H1 (cell line): ENCODE results near the gene ZNF91. TPM values are rescaled to one million over a fixed set of nuclear protein-coding genes. Genes with fewer than 3 reads are reported as not detected.

Experiments
- CTCF ChIA-PET: fragments of 300-600 bp; sonication (Branson Sonifier 250); formaldehyde crosslinking; loops from one replicate; lab custom pipeline; 2021; ENCODE audit not compliant: partially characterized antibody; lab: Charles Lee
- POLR2A ChIA-PET: fragments of 300-600 bp; sonication (Branson Sonifier 250); formaldehyde crosslinking; loops from one replicate; lab custom pipeline; 2021; ENCODE audit warnings: inconsistent platforms; ENCODE audit not compliant: partially characterized antibody; lab: Charles Lee
- DNase-seq, 2 experiments: peaks; one replicate each; pipeline versions ENCODE4 v3.0.0 to v3.0.0-alpha.2; 2010 to 2022; ENCODE audit warnings: low spot score in 2 of 2, low read depth in 1 of 2, mixed read lengths in 1 of 2
- FAIRE-seq: peaks from 2 replicates; lab custom pipeline; 2011; peaks lifted over from hg19 to GRCh38; lab: Jason Lieb, UNC
- H2AFZ ChIP-seq: 2 replicates; pipeline ENCODE4 v1.8.1; 2012; ENCODE audit warnings: low read length, inconsistent platforms
- H2AK5ac ChIP-seq: 2 replicates; pipeline ENCODE4 v1.6.1; 2013; ENCODE audit warnings: low read depth, low read length
- H2BK120ac ChIP-seq: replicated peaks from 2 replicates; pipeline ENCODE3; 2013; ENCODE audit warnings: low read depth, low read length, inconsistent platforms
- H2BK12ac ChIP-seq: 2 replicates; pipeline ENCODE4 v1.6.1; 2013; ENCODE audit warnings: low read depth, low read length
- H2BK15ac ChIP-seq: 2 replicates; pipeline ENCODE4 v1.6.1; 2013; ENCODE audit warnings: low read length
- H2BK20ac ChIP-seq: 2 replicates; pipeline ENCODE4 v1.6.1; 2013; ENCODE audit warnings: low read length
- H2BK5ac ChIP-seq: 2 replicates; pipeline ENCODE4 v1.6.1; 2013; ENCODE audit warnings: low read depth, low read length
- H3K14ac ChIP-seq: 2 replicates; pipeline ENCODE4 v1.6.1; 2013; ENCODE audit warnings: inconsistent platforms; ENCODE audit not compliant: insufficient read length
- H3K18ac ChIP-seq: 2 replicates; pipeline ENCODE4 v1.6.1; 2013; ENCODE audit warnings: low read length; ENCODE audit errors: extremely low read depth
- H3K23ac ChIP-seq: 2 replicates; pipeline ENCODE4 v1.6.1; 2013; ENCODE audit warnings: inconsistent platforms; ENCODE audit not compliant: insufficient read length
- H3K23me2 ChIP-seq: 2 replicates; pipeline ENCODE4 v1.6.1; 2013; ENCODE audit warnings: low read depth, low read length
- H3K27ac ChIP-seq: 2 replicates; pipeline ENCODE4 v1.6.1; 2011; ENCODE audit warnings: low read depth, low read length, inconsistent platforms
- H3K27me3 ChIP-seq, 4 experiments: replicated peaks in 1 of 4; 1 replicate in 1 of 4; 2 replicates in 3 of 4; pipeline versions ENCODE4 v1.6.1 to v1.8.1; 2011 to 2013; ENCODE audit warnings: low read length in 3 of 4, mild to moderate bottlenecking in 3 of 4, inconsistent platforms in 2 of 4, mixed read lengths in 2 of 4, moderate library complexity in 1 of 4; ENCODE audit not compliant: control insufficient read depth in 3 of 4, insufficient read depth in 3 of 4; ENCODE audit errors: extremely low read depth in 1 of 4
- H3K36me3 ChIP-seq, 4 experiments: 2 replicates each; pipeline versions ENCODE4 v1.6.1 to v1.8.1; 2011 to 2013; ENCODE audit warnings: mild to moderate bottlenecking in 4 of 4, low read length in 3 of 4, moderate library complexity in 2 of 4, control low read depth in 1 of 4, inconsistent platforms in 1 of 4; ENCODE audit not compliant: insufficient read depth in 4 of 4, control insufficient read depth in 2 of 4
- H3K4ac ChIP-seq: replicated peaks from 2 replicates; pipeline ENCODE3; 2013; ENCODE audit warnings: low read length, low read depth, mixed read lengths, inconsistent platforms; ENCODE audit not compliant: insufficient read length
- H3K4me1 ChIP-seq, 4 experiments: replicated peaks in 1 of 4; 1 replicate in 1 of 4; 2 replicates in 3 of 4; pipeline versions ENCODE4 v1.6.1 to v1.8.1; 2011 to 2013; ENCODE audit warnings: low read length in 3 of 4, inconsistent platforms in 2 of 4, mixed read lengths in 1 of 4; ENCODE audit not compliant: insufficient read depth in 4 of 4, control insufficient read depth in 3 of 4
- H3K4me2 ChIP-seq, 2 experiments: 2 replicates each; pipeline versions ENCODE4 v1.6.1 to v1.8.1; 2011 to 2013; ENCODE audit warnings: low read depth in 2 of 2, low read length in 2 of 2, control low read depth in 1 of 2, inconsistent platforms in 1 of 2, mild to moderate bottlenecking in 1 of 2; ENCODE audit not compliant: insufficient read depth in 1 of 2
- H3K4me3 ChIP-seq, 4 experiments: fragments of 200-600, 300-600 bp in 1 of 4; sonication (generic), shearing (Covaris generic), sonication (Bioruptor Twin) in 1 of 4; 2 replicates each; pipeline versions ENCODE4 v1.5.1 to v1.8.1; 2011 to 2016; ENCODE audit warnings: low read length in 4 of 4, low read depth in 3 of 4, control low read depth in 2 of 4, inconsistent platforms in 2 of 4, mild to moderate bottlenecking in 2 of 4, mixed read lengths in 1 of 4, moderate library complexity in 1 of 4; ENCODE audit not compliant: insufficient read depth in 2 of 4; ENCODE audit errors: extremely low read depth in 1 of 4
- H3K56ac ChIP-seq: replicated peaks from 2 replicates; pipeline ENCODE3; 2013; ENCODE audit warnings: low read depth, mild to moderate bottlenecking, mixed read lengths, low read length, inconsistent platforms; ENCODE audit not compliant: insufficient read length
- H3K79me1 ChIP-seq: 2 replicates; pipeline ENCODE4 v1.6.1; 2013; ENCODE audit warnings: low read depth, low read length, control low read depth
- H3K79me2 ChIP-seq, 2 experiments: 2 replicates each; pipeline versions ENCODE4 v1.6.1 to v1.8.1; 2012 to 2013; ENCODE audit warnings: low read length in 2 of 2, mild to moderate bottlenecking in 2 of 2, inconsistent platforms in 1 of 2; ENCODE audit not compliant: insufficient read depth in 2 of 2, control insufficient read depth in 1 of 2
- H3K9ac ChIP-seq, 4 experiments: replicated peaks in 1 of 4; 1 replicate in 1 of 4; 2 replicates in 3 of 4; pipeline versions ENCODE4 v1.6.1 to v1.8.1; 2011 to 2013; ENCODE audit warnings: low read depth in 3 of 4, low read length in 3 of 4, control low read depth in 2 of 4, mild to moderate bottlenecking in 2 of 4, moderate library complexity in 2 of 4, inconsistent platforms in 1 of 4; ENCODE audit errors: extremely low read depth in 1 of 4
- H3K9me3 ChIP-seq, 2 experiments: 2 replicates each; pipeline versions ENCODE4 v1.6.1 to v1.8.1; 2012 to 2013; ENCODE audit warnings: mild to moderate bottlenecking in 2 of 2, moderate library complexity in 2 of 2, control low read depth in 1 of 2, inconsistent platforms in 1 of 2, low read depth in 1 of 2, low read length in 1 of 2, mixed read lengths in 1 of 2; ENCODE audit not compliant: insufficient read depth in 2 of 2
- H4K20me1 ChIP-seq, 2 experiments: replicated peaks in 1 of 2; 2 replicates each; pipeline versions ENCODE3 to v1.8.1; 2011 to 2013; ENCODE audit warnings: inconsistent platforms in 2 of 2, low read length in 2 of 2, mild to moderate bottlenecking in 1 of 2; ENCODE audit not compliant: insufficient read depth in 2 of 2, control insufficient read depth in 1 of 2
- H4K5ac ChIP-seq: 2 replicates; pipeline ENCODE4 v1.6.1; 2013; ENCODE audit warnings: low read length, low read depth, mixed read lengths, inconsistent platforms; ENCODE audit not compliant: insufficient read length
- H4K8ac ChIP-seq: 2 replicates; pipeline ENCODE4 v1.8.0; 2013; ENCODE audit warnings: mild to moderate bottlenecking, moderate library complexity, low read length, inconsistent platforms; ENCODE audit not compliant: insufficient read depth; ENCODE audit errors: extremely low read depth
- H4K91ac ChIP-seq: replicated peaks from 2 replicates; pipeline ENCODE3; 2013; ENCODE audit warnings: low read length, mixed read lengths, inconsistent platforms; ENCODE audit not compliant: insufficient read length
- CBX8 ChIP-seq: fragments of 300-800, 300-1000 bp; sonication (generic); IDR thresholded peaks from 2 replicates; pipeline ENCODE4 v1.7.1; 2016; ENCODE audit warnings: low read depth, low read length, borderline replicate concordance
- EGR1 ChIP-seq: IDR thresholded peaks from 2 replicates; pipeline ENCODE4 v1.6.1; 2011; ENCODE audit warnings: low read depth, low read length, borderline replicate concordance
- POU5F1 ChIP-seq: IDR thresholded peaks from 2 replicates; pipeline ENCODE4 v1.6.1; 2011; ENCODE audit warnings: low read depth, mild to moderate bottlenecking, low read length, moderate library complexity
- TCF12 ChIP-seq: IDR thresholded peaks from 2 replicates; pipeline ENCODE4 v1.6.1; 2011; ENCODE audit warnings: low read depth, mild to moderate bottlenecking, low read length
- polyA plus RNA-seq, 7 experiments: library from polyadenylated mRNA; depleted of rRNA in 3 of 7; stranded (reverse) in 5 of 7; unstranded in 2 of 7; fragments of >200 nt in 5 of 7; fragments of 200-250 nt in 2 of 7; gene quantifications; 1 replicate in 5 of 7; 2 replicates in 1 of 7; 4 replicates in 1 of 7; pipeline versions ENCODE4 v1.2.1 to v1.2.3, GENCODE V29; 2011 to 2013; ENCODE audit warnings: missing spikeins in 2 of 7, mixed read lengths in 2 of 7
- total RNA-seq: library from RNA; stranded (reverse); fragmentation: NEBNext Ultra II Directional; extraction: Animal tissue kit (Norgen Biotek cat#: 25700); gene quantifications from 2 replicates; pipeline ENCODE4 v1.2.1, GENCODE V29; 2021

Gene ZNF91
- total and polyA plus RNA-seq, 2 of the 8 experiments (the other 6 are each of a cell fraction or from before 2014, with no cell fraction given), result 16.5 to 35.1 TPM

DNA sequence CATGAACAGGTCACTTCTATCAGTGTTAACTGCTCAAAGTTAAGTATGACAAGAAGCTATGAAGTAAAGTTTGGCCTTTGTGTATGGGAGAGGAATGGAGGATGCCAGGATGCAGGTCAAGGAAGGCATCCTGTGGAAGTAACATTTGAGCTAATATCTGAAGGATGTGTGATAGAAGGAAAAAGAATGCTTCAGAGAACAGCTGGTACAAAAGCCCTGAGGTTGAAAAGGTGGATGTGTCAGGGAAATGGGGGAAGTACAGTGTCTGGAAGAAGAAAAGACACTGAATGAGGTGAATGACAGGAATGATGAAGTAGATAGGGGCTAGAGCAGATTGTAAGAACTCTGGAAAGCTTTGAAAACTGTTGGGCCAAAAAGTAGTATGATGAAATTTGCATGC is 67.1 kb downstream of the ZNF91 start:
- Histone ChIP-seq H3K27me3 (no peaks in the 10 kb centered on the region), H2BK120ac (no peak overlapping the region), H3K27ac (no peak overlapping the region), H3K36me3 (no peaks in the 10 kb centered on the region), H3K4me3 (no peak overlapping the region), H3K4me1 (no peaks in the 10 kb centered on the region), H2AK5ac (no peak overlapping the region), H3K4ac (no peak overlapping the region), H2BK15ac (no peak overlapping the region), H4K8ac (no peak overlapping the region), H2BK20ac (no peak overlapping the region), H3K18ac (no peak overlapping the region), H3K9ac (no peak overlapping the region), H2AFZ (no peak overlapping the region), H3K79me2 (no peaks in the 10 kb centered on the region), H3K9me3 (peaks cover 8 to 14% of the 10 kb centered on the region in 2 experiments; a peak in 3 of 4 replicates), H3K23ac (no peak overlapping the region), H3K79me1 (no peaks in the 10 kb centered on the region), H3K4me2 (no peak overlapping the region), H3K23me2 (no peaks in the 10 kb centered on the region), H3K14ac (no peak overlapping the region), H3K56ac (no peak overlapping the region), H4K5ac (no peak overlapping the region), H4K91ac (no peak overlapping the region), H2BK5ac (no peak overlapping the region), H4K20me1 (no peaks in the 10 kb centered on the region), H2BK12ac (no peak overlapping the region)
- no peak for TF ChIP-seq POU5F1
- no peak for TF ChIP-seq CBX8
- no peak for TF ChIP-seq EGR1
- TF ChIP-seq TCF12, result no peak
- DNase-seq (no peak), FAIRE-seq (no peak)
- CTCF ChIA-PET, result no interaction called here
- POLR2A ChIA-PET, result interaction anchor here (0.7 kb wide), 1 partner anchor 8 kb away, joined by 3 read pairs; no protein-coding TSS in a partner anchor
